Measurements from ENCODE around the gene SNX11. TPM values are rescaled to one million over a fixed set of nuclear protein-coding genes. Genes with fewer than 3 reads are reported as not detected.
A peak's percentile ranks its signal among the peaks of the same experiment; 100 is the strongest.

The SNX11 gene
- total and polyA plus RNA-seq, 2 of the 8 experiments (the other 6 are each of a cell fraction or from before 2014, with no cell fraction given) = 21.1 to 21.4 TPM

DNA sequence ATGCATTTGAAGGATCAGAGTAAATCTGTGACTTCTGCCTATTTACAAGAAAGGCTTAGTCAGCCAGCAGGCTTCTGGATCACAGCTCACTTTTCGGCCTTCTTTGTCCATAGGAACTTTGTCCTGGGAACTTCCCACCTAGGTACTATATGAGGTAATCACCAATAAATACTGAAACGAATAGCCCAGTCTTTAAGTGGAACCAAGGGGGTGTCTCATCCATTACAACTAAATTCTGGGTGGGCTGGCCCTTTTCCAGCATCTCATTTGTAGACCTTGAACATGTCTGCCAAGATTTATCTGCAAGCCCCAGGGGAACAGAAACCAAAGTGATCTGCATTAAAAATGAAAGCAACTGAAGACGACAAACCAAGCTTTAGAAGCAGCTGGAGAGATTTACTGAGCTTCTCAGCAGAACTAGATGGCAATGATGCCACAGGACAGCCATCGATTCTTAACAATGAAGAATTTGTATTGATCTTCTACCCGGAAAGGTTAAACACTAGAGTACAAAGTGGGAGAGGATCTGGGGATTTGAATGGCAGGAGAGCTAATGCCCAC, 55.5 kb downstream of the SNX11 start:
- Histone ChIP-seq H3K23me2 (ENCODE audit: low read depth, low read length) (no peaks in the 10 kb centered on the region), H2BK120ac (replicated peaks; ENCODE audit: low read depth, low read length) (no peak overlapping the region), H3K27me3 (replicated peaks in 1 of 4; ENCODE audit: control insufficient read depth in 3 of 4, extremely low read depth in 1 of 4, insufficient read depth in 3 of 4, low read length in 3 of 4) (peaks cover 4 to 26% (median 21%) of the 10 kb centered on the region in 4 experiments; a peak in 5 of 7 replicates), H4K20me1 (replicated peaks in 1 of 2; ENCODE audit: control insufficient read depth in 1 of 2, insufficient read depth in 2 of 2, low read length in 2 of 2) (no peaks in the 10 kb centered on the region), H3K9me3 (ENCODE audit: insufficient read depth in 2 of 2, low read depth in 1 of 2, low read length in 1 of 2) (no peaks in the 10 kb centered on the region), H3K4ac (replicated peaks; ENCODE audit: insufficient read length, low read depth, low read length) (no peak overlapping the region), H3K4me3 (ENCODE audit: extremely low read depth in 1 of 4, insufficient read depth in 2 of 4, low read depth in 3 of 4, low read length in 4 of 4) (no peak overlapping the region), H3K79me2 (ENCODE audit: control insufficient read depth in 1 of 2, insufficient read depth in 2 of 2, low read length in 2 of 2) (no peaks in the 10 kb centered on the region), H3K9ac (replicated peaks in 1 of 4; ENCODE audit: extremely low read depth in 1 of 4, low read depth in 3 of 4, low read length in 3 of 4) (no peak overlapping the region), H4K8ac (ENCODE audit: extremely low read depth, insufficient read depth, low read length) (no peak overlapping the region), H3K27ac (ENCODE audit: low read depth, low read length) (no peak overlapping the region), H2BK20ac (ENCODE audit: low read length) (no peak overlapping the region), H2BK15ac (ENCODE audit: low read length) (no peak overlapping the region), H3K14ac (ENCODE audit: insufficient read length) (no peak overlapping the region), H3K36me3 (ENCODE audit: control insufficient read depth in 2 of 4, insufficient read depth in 4 of 4, low read length in 3 of 4) (no peaks in the 10 kb centered on the region), H3K79me1 (ENCODE audit: low read depth, low read length) (no peaks in the 10 kb centered on the region), H3K4me2 (ENCODE audit: insufficient read depth in 1 of 2, low read depth in 2 of 2, low read length in 2 of 2) (no peak overlapping the region; a peak in 1 of 4 replicates), H2BK5ac (ENCODE audit: low read depth, low read length) (no peak overlapping the region), H2AFZ (ENCODE audit: low read length) (no peak overlapping the region), H3K18ac (ENCODE audit: extremely low read depth, low read length) (no peak overlapping the region), H3K23ac (ENCODE audit: insufficient read length) (no peak overlapping the region), H4K91ac (replicated peaks; ENCODE audit: insufficient read length, low read length) (no peak overlapping the region), H4K5ac (ENCODE audit: insufficient read length, low read depth, low read length) (no peak overlapping the region), H2AK5ac (ENCODE audit: low read depth, low read length) (no peak overlapping the region), H3K56ac (replicated peaks; ENCODE audit: insufficient read length, low read depth, low read length) (no peak overlapping the region), H3K4me1 (replicated peaks in 1 of 4; ENCODE audit: control insufficient read depth in 3 of 4, insufficient read depth in 4 of 4, low read length in 3 of 4) (peaks cover 4 to 24% (median 15%) of the 10 kb centered on the region in 4 experiments; a peak in 6 of 7 replicates), H2BK12ac (ENCODE audit: low read depth, low read length) (no peak overlapping the region)
- peak; percentile 19 for FAIRE-seq
- 60% methylated on average over 5 of the region's 5 CpGs; no CpG with 5 or more reads in 1 of the 2 experiments for WGBS, 2 experiments (ENCODE audit: extremely low coverage in 1 of 2, insufficient coverage in 1 of 2, insufficient read length in 1 of 2, insufficient replicate concordance in 2 of 2, low coverage in 1 of 2, low lambda C conversion rate in 2 of 2, missing lambda C conversion rate in 1 of 2)
- DNase-seq (ENCODE audit: low read depth in 1 of 2, low spot score in 2 of 2) = no peak
- no peak for TF ChIP-seq KDM1A (IDR thresholded peaks at IDR 0.05; ENCODE audit: borderline replicate concordance, low read length)
- no peak for TF ChIP-seq POLR2AphosphoS5 (IDR thresholded peaks at IDR 0.05; ENCODE audit: low read depth, low read length)
- no peak for TF ChIP-seq RNF2 (IDR thresholded peaks at IDR 0.05; ENCODE audit: borderline replicate concordance, low read depth, low read length, missing control alignments, poor library complexity, severe bottlenecking)
- no peak for TF ChIP-seq SP2 (IDR thresholded peaks at IDR 0.05; ENCODE audit: low read length)
- TF ChIP-seq KDM4A (IDR thresholded peaks at IDR 0.05; ENCODE audit: low read depth, low read length, severe bottlenecking) = no peak
- no peak for TF ChIP-seq GTF2F1 (IDR thresholded peaks at IDR 0.05; ENCODE audit: borderline replicate concordance, low read depth, low read length)
- TF ChIP-seq YY1 (IDR thresholded peaks at IDR 0.05; ENCODE audit: low read depth, low read length) = no peak
- CTCF ChIA-PET (ENCODE audit: partially characterized antibody) = interaction anchor here (0.7 to 1.7 kb wide), 4 partner anchors 18 to 182 kb away, joined by 3 read pairs; no protein-coding TSS in a partner anchor
- POLR2A ChIA-PET (ENCODE audit: partially characterized antibody) = interaction anchor here (1.3 to 2.0 kb wide), 3 partner anchors 15 to 114 kb away, joined by 3 to 5 read pairs (median 4); partner anchors contain the start of gene NFE2L1
